Measurements from ENCODE around the gene ITGB6.

The ITGB6 gene

GRCh38 chr2:160227293-160227915 is 27.3 kb upstream of the ITGB6 start:
- ChIA-PET CTCF (interaction anchor here (0.6 kb wide), 1 partner anchor 11 kb away, joined by 3 read pairs; no protein-coding TSS in a partner anchor), POLR2A (ENCODE audit: low non-redundant PET) (no interaction called here)
- no peak for DNase-seq (ENCODE audit: low spot score)
- TF ChIP-seq CTCF (conservative IDR thresholded peaks at IDR 0.05; ENCODE audit: low read depth) = no peak
- peak overlapping the region; percentile 91 for H3K27ac ChIP-seq

- POLR2A ChIA-PET (ENCODE audit: low non-redundant PET) = no interaction called here
- TF ChIP-seq CTCF (conservative IDR thresholded peaks at IDR 0.05; ENCODE audit: low read depth) = no peak
- CTCF ChIA-PET = no interaction called here
- DNase-seq (ENCODE audit: low spot score) = no peak
- peak overlapping the region; percentile 71 for H3K27ac ChIP-seq
Measured at GRCh38 chr2:160226367-160226766, 26.3 kb upstream of the ITGB6 start.

GRCh38 chr2:160225722-160226121 is 25.6 kb upstream of the ITGB6 start:
- ChIA-PET POLR2A (ENCODE audit: low non-redundant PET) (no interaction called here), CTCF (no interaction called here)
- no peak for TF ChIP-seq CTCF (conservative IDR thresholded peaks at IDR 0.05; ENCODE audit: low read depth)
- DNase-seq (ENCODE audit: low spot score) = no peak
- peak overlapping the region; percentile 71 for H3K27ac ChIP-seq

- H3K27ac ChIP-seq = peak overlapping the region; percentile 99
- no peak for TF ChIP-seq CTCF (conservative IDR thresholded peaks at IDR 0.05; ENCODE audit: low read depth)
- ChIA-PET POLR2A (ENCODE audit: low non-redundant PET) (no interaction called here), CTCF (interaction anchor here (0.6 kb wide), 1 partner anchor 43 kb away, joined by 3 read pairs; no protein-coding TSS in a partner anchor)
- no peak for DNase-seq (ENCODE audit: low spot score)
Measured at GRCh38 chr2:160224507-160224906, 24.4 kb upstream of the ITGB6 start.

GRCh38 chr2:160224060-160224459 is 24.0 kb upstream of the ITGB6 start:
- ChIA-PET POLR2A (ENCODE audit: low non-redundant PET) (no interaction called here), CTCF (interaction anchor here (0.6 to 0.9 kb wide), 2 partner anchors 12 to 43 kb away, joined by 3 read pairs; no protein-coding TSS in a partner anchor)
- peak overlapping the region; percentile 99 for H3K27ac ChIP-seq
- TF ChIP-seq CTCF (conservative IDR thresholded peaks at IDR 0.05; ENCODE audit: low read depth) = no peak
- peak; percentile 93 for DNase-seq (ENCODE audit: low spot score)

GRCh38 chr2:160223560-160223959 is 23.5 kb upstream of the ITGB6 start:
- no peak for TF ChIP-seq CTCF (conservative IDR thresholded peaks at IDR 0.05; ENCODE audit: low read depth)
- peak overlapping the region; percentile 99 for H3K27ac ChIP-seq
- no peak for DNase-seq (ENCODE audit: low spot score)
- ChIA-PET POLR2A (ENCODE audit: low non-redundant PET) (no interaction called here), CTCF (interaction anchor here (0.9 kb wide), 1 partner anchor 12 kb away, joined by 3 read pairs; no protein-coding TSS in a partner anchor)
